Measurements from ENCODE around the gene UROD. TPM values are rescaled to one million over a fixed set of nuclear protein-coding genes. Genes with fewer than 3 reads are reported as not detected.
A peak's percentile ranks its signal among the peaks of the same experiment; 100 is the strongest.
"Not testable (repeated sequence)": the region's sequence is repeated elsewhere in the genome, so short reads cannot be mapped to it uniquely, and the experiment has no call there.

UROD gene
- total RNA-seq, 2 experiments from 2014 or later, result 109 to 113 TPM

- Mint-ChIP-seq H3K36me3 (ENCODE audit: low read depth) (peaks cover 44% of the 10 kb centered on the region), H3K4me1 (ENCODE audit: low read depth) (peaks cover 6% of the 10 kb centered on the region), H3K27ac (no peak overlapping the region), H3K9me3 (no peaks in the 10 kb centered on the region), H3K4me3 (no peak overlapping the region), H3K27me3 (no peaks in the 10 kb centered on the region)
- CTCF ChIA-PET, result no interaction called here
- ATAC-seq (no peak), DNase-seq (no peak)
- POLR2A ChIA-PET, result no interaction called here
- intact Hi-C loops (cut with micrococcal nuclease), result no loop called here
- TF ChIP-seq CTCF (IDR thresholded peaks at IDR 0.05), result no peak
Observed at GRCh38 chr1:44976252-44976651, 35.8 kb upstream of the UROD start.

- peaks cover 44% of the 10 kb centered on the region for H3K36me3 Mint-ChIP-seq (ENCODE audit: low read depth)
- ATAC-seq; H3K9me3 Mint-ChIP-seq; H3K4me3 Mint-ChIP-seq; H3K4me1 Mint-ChIP-seq (ENCODE audit: low read depth); CTCF ChIA-PET; intact Hi-C loops (cut with micrococcal nuclease); DNase-seq; H3K27ac Mint-ChIP-seq; POLR2A ChIA-PET; H3K27me3 Mint-ChIP-seq: not testable (repeated sequence)
Observed at GRCh38 chr1:44977372-44977771, 34.7 kb upstream of the UROD start.

GRCh38 chr1:44985747-44986359 lies 26.2 kb upstream of the UROD start:
- no peak for DNase-seq
- peaks cover 9% of the 10 kb centered on the region for H3K36me3 Mint-ChIP-seq (ENCODE audit: low read depth)
- intact Hi-C loops (cut with micrococcal nuclease), result no loop called here
- H3K4me1 Mint-ChIP-seq (ENCODE audit: low read depth), result peaks cover 21% of the 10 kb centered on the region
- ATAC-seq, result peak; percentile 2
- ChIA-PET CTCF (interaction anchor here (0.9 to 1.8 kb wide), 11 partner anchors 9 to 507 kb away, joined by 3 to 7 read pairs (median 3); partner anchors contain the start of genes RNU5D-1 and UROD), POLR2A (interaction anchor here (0.5 to 6.5 kb wide), 12 partner anchors 12 to 512 kb away, joined by 3 to 49 read pairs (median 3); partner anchors contain the start of genes HECTD3, RNU5D-1 and UROD)
- peak overlapping the region; percentile 93 for H3K27ac Mint-ChIP-seq
- peak overlapping the region; percentile 100 for H3K4me3 Mint-ChIP-seq
- no peak for TF ChIP-seq CTCF (IDR thresholded peaks at IDR 0.05)
- no peaks in the 10 kb centered on the region for H3K27me3 Mint-ChIP-seq
- no peaks in the 10 kb centered on the region for H3K9me3 Mint-ChIP-seq

- intact Hi-C loops (cut with micrococcal nuclease), result no loop called here
- POLR2A ChIA-PET, result interaction anchor here (0.6 to 6.5 kb wide), 2 partner anchors 22 to 45 kb away, joined by 3 to 49 read pairs; partner anchors contain the start of genes HECTD3 and UROD
- Mint-ChIP-seq H3K27me3 (no peaks in the 10 kb centered on the region), H3K36me3 (ENCODE audit: low read depth) (peaks cover 8% of the 10 kb centered on the region), H3K4me3 (no peak overlapping the region), H3K9me3 (no peaks in the 10 kb centered on the region), H3K4me1 (ENCODE audit: low read depth) (peaks cover 16% of the 10 kb centered on the region), H3K27ac (no peak overlapping the region)
- TF ChIP-seq CTCF (IDR thresholded peaks at IDR 0.05), result no peak
- CTCF ChIA-PET, result no interaction called here
- ATAC-seq (no peak), DNase-seq (no peak)
Observed at GRCh38 chr1:44988531-44989156, 23.4 kb upstream of the UROD start.

- no peaks in the 10 kb centered on the region for H3K9me3 Mint-ChIP-seq
- no peak overlapping the region for H3K4me3 Mint-ChIP-seq
- POLR2A ChIA-PET, result interaction anchor here (1.2 kb wide), 1 partner anchor 8 kb away, joined by 3 read pairs; no protein-coding TSS in a partner anchor
- no peak for TF ChIP-seq CTCF (IDR thresholded peaks at IDR 0.05)
- no peaks in the 10 kb centered on the region for H3K36me3 Mint-ChIP-seq (ENCODE audit: low read depth)
- ATAC-seq, result no peak
- CTCF ChIA-PET, result interaction anchor here (1.7 kb wide), 1 partner anchor 8 kb away, joined by 4 read pairs; the partner anchor contains the start of gene EIF2B3
- no peaks in the 10 kb centered on the region for H3K4me1 Mint-ChIP-seq (ENCODE audit: low read depth)
- no peak for DNase-seq
- intact Hi-C loops (cut with micrococcal nuclease), result no loop called here
- H3K27me3 Mint-ChIP-seq, result no peaks in the 10 kb centered on the region
- no peak overlapping the region for H3K27ac Mint-ChIP-seq
Observed at GRCh38 chr1:44994309-44994898, 17.6 kb upstream of the UROD start.

Data from activated CD8-positive, alpha-beta T cell treated with anti-CD3 and anti-CD28 coated beads for 36 hours (primary cell).